H9 (cell line): Measurements from ENCODE around the gene TMEM33. TPM values are rescaled to one million over a fixed set of nuclear protein-coding genes. Genes with fewer than 3 reads are reported as not detected.

Experiments
- DNase-seq: peaks from one replicate; pipeline ENCODE4 v3.0.0-alpha.2; 2017
- H2AFZ ChIP-seq: one replicate; pipeline ENCODE4 v1.6.1; 2013; ENCODE audit warnings: mild to moderate bottlenecking, low read length, control low read depth, moderate library complexity
- H2AK5ac ChIP-seq: 2 replicates; pipeline ENCODE4 v1.6.1; 2013; ENCODE audit warnings: low read length, control low read depth, mixed read lengths; ENCODE audit not compliant: insufficient read length
- H2BK120ac ChIP-seq: one replicate; pipeline ENCODE4 v1.6.1; 2013; ENCODE audit warnings: low read depth, mild to moderate bottlenecking, low read length, control low read depth, inconsistent platforms; ENCODE audit not compliant: poor library complexity, severe bottlenecking
- H2BK12ac ChIP-seq: 2 replicates; pipeline ENCODE4 v1.6.1; 2013; ENCODE audit warnings: low read length, control low read depth, mixed read lengths, low read depth; ENCODE audit not compliant: insufficient read length
- H2BK15ac ChIP-seq: 2 replicates; pipeline ENCODE4 v1.6.1; 2013; ENCODE audit warnings: low read depth, low read length, control low read depth
- H2BK20ac ChIP-seq: one replicate; pipeline ENCODE4 v1.6.1; 2013; ENCODE audit warnings: low read depth, mild to moderate bottlenecking, low read length, control low read depth, inconsistent platforms; ENCODE audit not compliant: poor library complexity, severe bottlenecking
- H2BK5ac ChIP-seq: 2 replicates; pipeline ENCODE4 v1.6.1; 2013; ENCODE audit warnings: low read length, control low read depth, mixed read lengths; ENCODE audit not compliant: insufficient read length
- H3K14ac ChIP-seq: 2 replicates; pipeline ENCODE4 v1.6.1; 2013; ENCODE audit warnings: low read length, control low read depth; ENCODE audit not compliant: insufficient read depth
- H3K18ac ChIP-seq: 2 replicates; pipeline ENCODE4 v1.6.1; 2013; ENCODE audit warnings: low read depth, mild to moderate bottlenecking, mixed read lengths, low read length, control low read depth; ENCODE audit not compliant: insufficient read length
- H3K23ac ChIP-seq: 2 replicates; pipeline ENCODE4 v1.6.1; 2013; ENCODE audit warnings: low read length, control low read depth, mixed read lengths, low read depth; ENCODE audit not compliant: insufficient read length
- H3K23me2 ChIP-seq: 2 replicates; pipeline ENCODE4 v1.6.1; 2013; ENCODE audit warnings: low read depth, mild to moderate bottlenecking, mixed read lengths, low read length, control low read depth; ENCODE audit not compliant: insufficient read length, poor library complexity, severe bottlenecking
- H3K27ac ChIP-seq: 2 replicates; pipeline ENCODE4 v1.5.1; 2013; ENCODE audit warnings: low read length, control low read depth, mixed read lengths, low read depth; ENCODE audit not compliant: insufficient read length
- H3K27me3 ChIP-seq: 2 replicates; pipeline ENCODE4 v1.6.1; 2013; ENCODE audit warnings: low read length, control low read depth, inconsistent platforms; ENCODE audit not compliant: insufficient read depth
- H3K4ac ChIP-seq: 2 replicates; pipeline ENCODE4 v1.6.1; 2013; ENCODE audit warnings: low read depth, mild to moderate bottlenecking, control low read depth, inconsistent platforms, low read length, moderate library complexity
- H3K4me1 ChIP-seq: 2 replicates; pipeline ENCODE4 v1.6.1; 2013; ENCODE audit warnings: low read length, control low read depth, inconsistent platforms; ENCODE audit not compliant: insufficient read depth
- H3K4me2 ChIP-seq: 2 replicates; pipeline ENCODE4 v1.6.1; 2013; ENCODE audit warnings: low read length, control low read depth, mixed read lengths; ENCODE audit not compliant: insufficient read length, insufficient read depth
- H3K56ac ChIP-seq: 2 replicates; pipeline ENCODE4 v1.6.1; 2013; ENCODE audit warnings: low read depth, mild to moderate bottlenecking, mixed read lengths, low read length, control low read depth; ENCODE audit not compliant: insufficient read length
- H3K79me1 ChIP-seq: 2 replicates; pipeline ENCODE4 v1.6.1; 2013; ENCODE audit warnings: low read depth, mild to moderate bottlenecking, moderate library complexity, low read length, control low read depth, inconsistent platforms; ENCODE audit not compliant: insufficient read depth, poor library complexity, severe bottlenecking
- H3K79me2 ChIP-seq: 2 replicates; pipeline ENCODE4 v1.6.1; 2013; ENCODE audit warnings: low read length, control low read depth, inconsistent platforms; ENCODE audit not compliant: insufficient read depth
- H3K9ac ChIP-seq: 2 replicates; pipeline ENCODE4 v1.6.1; 2013; ENCODE audit warnings: low read length, control low read depth, mixed read lengths; ENCODE audit not compliant: insufficient read length; ENCODE audit errors: extremely low read depth
- H3K9me3 ChIP-seq: one replicate; pipeline ENCODE4 v1.6.1; 2013; ENCODE audit warnings: low read depth, low read length, inconsistent platforms; ENCODE audit not compliant: control insufficient read depth
- H3T11ph ChIP-seq: one replicate; pipeline ENCODE4 v1.6.1; 2013; ENCODE audit warnings: mild to moderate bottlenecking, low read length, control low read depth, inconsistent platforms
- H4K20me1 ChIP-seq: one replicate; pipeline ENCODE4 v1.6.1; 2013; ENCODE audit not compliant: control insufficient read depth, insufficient read length, insufficient read depth
- H4K5ac ChIP-seq: 2 replicates; pipeline ENCODE4 v1.6.1; 2013; ENCODE audit warnings: low read depth, mild to moderate bottlenecking, mixed read lengths, low read length, control low read depth; ENCODE audit not compliant: insufficient read length
- H4K8ac ChIP-seq: replicated peaks from 2 replicates; pipeline ENCODE4 v1.6.1; 2013; ENCODE audit warnings: low read length, control low read depth, mixed read lengths, low read depth; ENCODE audit not compliant: insufficient read length
- H4K91ac ChIP-seq: 2 replicates; pipeline ENCODE4 v1.6.1; 2013; ENCODE audit warnings: low read depth, mild to moderate bottlenecking, moderate library complexity, mixed read lengths, low read length, control low read depth; ENCODE audit not compliant: insufficient read length
- H3K27ac Mint-ChIP-seq, 3 experiments: 2 replicates in 2 of 3; 3 replicates in 1 of 3; pipeline ENCODE4 v1.8.0; 2020 to 2021; ENCODE audit warnings: mixed read lengths in 3 of 3, mild to moderate bottlenecking in 1 of 3, moderate library complexity in 1 of 3
- H3K27me3 Mint-ChIP-seq: 2 replicates; pipeline ENCODE4 v1.8.0; 2021; ENCODE audit warnings: low read depth, mild to moderate bottlenecking, moderate library complexity, mixed read lengths
- H3K36me3 Mint-ChIP-seq, 3 experiments: 2 replicates in 2 of 3; 3 replicates in 1 of 3; pipeline ENCODE4 v1.8.0; 2020 to 2021; ENCODE audit warnings: low read depth in 3 of 3, mixed read lengths in 3 of 3; ENCODE audit not compliant: insufficient read depth in 1 of 3
- H3K4me1 Mint-ChIP-seq, 2 experiments: 2 replicates each; pipeline ENCODE4 v1.8.0; 2020; ENCODE audit warnings: mixed read lengths in 2 of 2
- H3K4me3 Mint-ChIP-seq, 2 experiments: 2 replicates in 1 of 2; 3 replicates in 1 of 2; pipeline ENCODE4 v1.8.0; 2020 to 2021; ENCODE audit warnings: mild to moderate bottlenecking in 2 of 2, mixed read lengths in 2 of 2, moderate library complexity in 1 of 2
- H3K9me3 Mint-ChIP-seq, 2 experiments: 2 replicates in 1 of 2; 3 replicates in 1 of 2; pipeline ENCODE4 v1.8.0; 2020; ENCODE audit warnings: mild to moderate bottlenecking in 2 of 2, mixed read lengths in 2 of 2, moderate library complexity in 1 of 2
- WGBS: extraction: QIAGEN DNeasy Blood & Tissue Kit; methylation state at CpG from one replicate; pipeline ENCODE4 v1.1.7; 2013; ENCODE audit warnings: missing lambda C conversion rate, low lambda C conversion rate, mixed read lengths; ENCODE audit not compliant: insufficient read length; ENCODE audit errors: extremely low coverage; 5-methylcytosine and 5-hydroxymethylcytosine counted together
- total RNA-seq: library from RNA; stranded (reverse); gene quantifications from 2 replicates; pipeline ENCODE4 v1.2.1, GENCODE V29; 2021
- TF ChIP-seq, protein P1 (sequence below): fragments of 200-600 bp; sonication (generic); conservative IDR thresholded peaks from 3 replicates; pipeline ENCODE4 v1.8.0; 2021; ENCODE audit warnings: antibody characterized with exemption, mild to moderate bottlenecking

TMEM33 gene
- total RNA-seq, 1 experiment from 2014 or later, result 74.2 TPM

DNA sequence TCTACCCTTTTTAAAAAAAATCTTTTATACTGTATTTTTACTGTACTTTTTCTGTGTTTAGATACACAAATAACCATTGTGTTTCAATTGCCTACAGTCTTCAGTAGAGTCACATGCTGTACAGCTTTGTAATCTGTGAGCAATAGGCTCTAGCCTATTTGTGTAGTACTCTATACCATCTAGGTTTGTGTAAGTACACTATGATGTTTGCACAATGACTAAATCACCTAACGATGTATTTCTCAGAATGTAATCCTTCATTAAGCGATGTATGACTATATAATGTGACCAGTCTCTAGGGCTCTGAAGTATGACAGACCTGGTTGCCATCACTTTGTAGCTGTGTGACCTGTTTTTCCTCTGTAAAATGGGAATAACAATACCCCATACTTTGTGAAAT, 32.2 kb downstream of the TMEM33 start:
- Histone ChIP-seq H4K8ac (no peak overlapping the region), H3K79me1 (no peaks in the 10 kb centered on the region), H2BK15ac (no peak overlapping the region), H3K79me2 (no peaks in the 10 kb centered on the region), H4K5ac (no peak overlapping the region), H3K9ac (no peak overlapping the region), H3K14ac (no peak overlapping the region), H3K27ac (no peak overlapping the region), H3K4me2 (no peak overlapping the region), H3K4me1 (no peaks in the 10 kb centered on the region), H3K18ac (no peak overlapping the region), H4K20me1 (no peaks in the 10 kb centered on the region), H2BK20ac (no peak overlapping the region), H3K23ac (no peak overlapping the region), H3K56ac (no peak overlapping the region), H2BK12ac (no peak overlapping the region), H3T11ph (no peak overlapping the region), H2BK120ac (no peak overlapping the region), H3K4ac (no peak overlapping the region), H2AK5ac (no peak overlapping the region), H3K9me3 (no peaks in the 10 kb centered on the region), H3K27me3 (no peaks in the 10 kb centered on the region), H3K23me2 (no peaks in the 10 kb centered on the region), H2BK5ac (no peak overlapping the region), H4K91ac (no peak overlapping the region), H2AFZ (no peak overlapping the region)
- Mint-ChIP-seq H3K36me3 (peaks cover 15 to 34% (median 20%) of the 10 kb centered on the region in 3 experiments), H3K4me1 (peaks cover 0 to 1% of the 10 kb centered on the region in 2 experiments; a peak in 1 of 4 replicates), H3K9me3 (peaks cover 28 to 30% of the 10 kb centered on the region in 2 experiments), H3K27me3 (no peaks in the 10 kb centered on the region; the same call in 1 of the 2 replicates), H3K27ac (no peak overlapping the region), H3K4me3 (no peak overlapping the region)
- no peak for DNase-seq
- TF ChIP-seq, protein P1, sequence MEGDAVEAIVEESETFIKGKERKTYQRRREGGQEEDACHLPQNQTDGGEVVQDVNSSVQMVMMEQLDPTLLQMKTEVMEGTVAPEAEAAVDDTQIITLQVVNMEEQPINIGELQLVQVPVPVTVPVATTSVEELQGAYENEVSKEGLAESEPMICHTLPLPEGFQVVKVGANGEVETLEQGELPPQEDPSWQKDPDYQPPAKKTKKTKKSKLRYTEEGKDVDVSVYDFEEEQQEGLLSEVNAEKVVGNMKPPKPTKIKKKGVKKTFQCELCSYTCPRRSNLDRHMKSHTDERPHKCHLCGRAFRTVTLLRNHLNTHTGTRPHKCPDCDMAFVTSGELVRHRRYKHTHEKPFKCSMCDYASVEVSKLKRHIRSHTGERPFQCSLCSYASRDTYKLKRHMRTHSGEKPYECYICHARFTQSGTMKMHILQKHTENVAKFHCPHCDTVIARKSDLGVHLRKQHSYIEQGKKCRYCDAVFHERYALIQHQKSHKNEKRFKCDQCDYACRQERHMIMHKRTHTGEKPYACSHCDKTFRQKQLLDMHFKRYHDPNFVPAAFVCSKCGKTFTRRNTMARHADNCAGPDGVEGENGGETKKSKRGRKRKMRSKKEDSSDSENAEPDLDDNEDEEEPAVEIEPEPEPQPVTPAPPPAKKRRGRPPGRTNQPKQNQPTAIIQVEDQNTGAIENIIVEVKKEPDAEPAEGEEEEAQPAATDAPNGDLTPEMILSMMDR, result no peak
- WGBS, result no CpG with 5 or more reads among the region's 2 CpGs
